GM23338 (cell line): Measurements from ENCODE around the gene ESYT1. TPM values are rescaled to one million over a fixed set of nuclear protein-coding genes. Genes with fewer than 3 reads are reported as not detected.

Source experiments
- CREB1 ChIP-seq: fragments of 250-450 bp; sonication (Bioruptor Pico); IDR thresholded peaks from 2 replicates; pipeline ENCODE4 v1.5.0; 2020; ENCODE audit warnings: low read depth, mild to moderate bottlenecking, moderate library complexity
- EZH2 ChIP-seq: fragments of 200-600 bp; sonication (generic); IDR thresholded peaks from one replicate; pipeline ENCODE4 v1.8.0; 2017; ENCODE audit warnings: antibody characterized with exemption, mild to moderate bottlenecking, low read depth; ENCODE audit not compliant: unreplicated experiment
- EZH2phosphoT487 ChIP-seq: fragments of 200-600 bp; sonication (generic); IDR thresholded peaks from one replicate; pipeline ENCODE4 v1.8.1; 2018; ENCODE audit warnings: antibody characterized with exemption; ENCODE audit not compliant: unreplicated experiment
- JUNB ChIP-seq: IDR thresholded peaks from one replicate; pipeline ENCODE4 v1.6.1; 2016; ENCODE audit warnings: antibody characterized with exemption; ENCODE audit not compliant: unreplicated experiment
- STAT1 ChIP-seq: IDR thresholded peaks from one replicate; pipeline ENCODE4 v1.6.1; 2016; ENCODE audit warnings: antibody characterized with exemption; ENCODE audit not compliant: unreplicated experiment
- ZNF331 ChIP-seq: fragments of 250-450 bp; sonication (Bioruptor Pico); IDR thresholded peaks from 2 replicates; pipeline ENCODE4 v1.5.0; 2020; ENCODE audit warnings: low read depth, mild to moderate bottlenecking, moderate library complexity
- polyA plus RNA-seq: library from polyadenylated mRNA; unstranded; fragments of >200 nt; fragmentation: Nextera tagmentation; extraction: Ambion mirVana; gene quantifications from 2 replicates; pipeline ENCODE4 v1.2.1, GENCODE V29; 2016
- total RNA-seq: library from RNA; depleted of rRNA; stranded (reverse); fragments of >200 nt; shearing (Covaris generic); gene quantifications from 2 replicates; pipeline ENCODE4 v1.2.3, GENCODE V29; 2014
- TF ChIP-seq, protein P1 (sequence below): fragments of 250-450 bp; sonication (Bioruptor Pico); IDR thresholded peaks from 2 replicates; pipeline ENCODE4 v1.5.0; 2020; ENCODE audit warnings: mild to moderate bottlenecking, moderate library complexity
- TF ChIP-seq, protein P2 (sequence below), 2 experiments: fragments of 200-600 bp in 1 of 2; sonication (generic) in 1 of 2; conservative IDR thresholded peaks; 2 replicates each; pipeline versions ENCODE4 v1.5.1 to v1.6.1; 2016 to 2017; ENCODE audit warnings: antibody characterized with exemption in 2 of 2, low read depth in 2 of 2, mild to moderate bottlenecking in 2 of 2, moderate library complexity in 1 of 2

The ESYT1 gene
- total and polyA plus RNA-seq, 2 experiments from 2014 or later: 23.3 to 142 TPM

GRCh38 chr12:56154246-56154771 is 26.2 kb downstream of the ESYT1 start (continued):
- TF ChIP-seq, protein P1, sequence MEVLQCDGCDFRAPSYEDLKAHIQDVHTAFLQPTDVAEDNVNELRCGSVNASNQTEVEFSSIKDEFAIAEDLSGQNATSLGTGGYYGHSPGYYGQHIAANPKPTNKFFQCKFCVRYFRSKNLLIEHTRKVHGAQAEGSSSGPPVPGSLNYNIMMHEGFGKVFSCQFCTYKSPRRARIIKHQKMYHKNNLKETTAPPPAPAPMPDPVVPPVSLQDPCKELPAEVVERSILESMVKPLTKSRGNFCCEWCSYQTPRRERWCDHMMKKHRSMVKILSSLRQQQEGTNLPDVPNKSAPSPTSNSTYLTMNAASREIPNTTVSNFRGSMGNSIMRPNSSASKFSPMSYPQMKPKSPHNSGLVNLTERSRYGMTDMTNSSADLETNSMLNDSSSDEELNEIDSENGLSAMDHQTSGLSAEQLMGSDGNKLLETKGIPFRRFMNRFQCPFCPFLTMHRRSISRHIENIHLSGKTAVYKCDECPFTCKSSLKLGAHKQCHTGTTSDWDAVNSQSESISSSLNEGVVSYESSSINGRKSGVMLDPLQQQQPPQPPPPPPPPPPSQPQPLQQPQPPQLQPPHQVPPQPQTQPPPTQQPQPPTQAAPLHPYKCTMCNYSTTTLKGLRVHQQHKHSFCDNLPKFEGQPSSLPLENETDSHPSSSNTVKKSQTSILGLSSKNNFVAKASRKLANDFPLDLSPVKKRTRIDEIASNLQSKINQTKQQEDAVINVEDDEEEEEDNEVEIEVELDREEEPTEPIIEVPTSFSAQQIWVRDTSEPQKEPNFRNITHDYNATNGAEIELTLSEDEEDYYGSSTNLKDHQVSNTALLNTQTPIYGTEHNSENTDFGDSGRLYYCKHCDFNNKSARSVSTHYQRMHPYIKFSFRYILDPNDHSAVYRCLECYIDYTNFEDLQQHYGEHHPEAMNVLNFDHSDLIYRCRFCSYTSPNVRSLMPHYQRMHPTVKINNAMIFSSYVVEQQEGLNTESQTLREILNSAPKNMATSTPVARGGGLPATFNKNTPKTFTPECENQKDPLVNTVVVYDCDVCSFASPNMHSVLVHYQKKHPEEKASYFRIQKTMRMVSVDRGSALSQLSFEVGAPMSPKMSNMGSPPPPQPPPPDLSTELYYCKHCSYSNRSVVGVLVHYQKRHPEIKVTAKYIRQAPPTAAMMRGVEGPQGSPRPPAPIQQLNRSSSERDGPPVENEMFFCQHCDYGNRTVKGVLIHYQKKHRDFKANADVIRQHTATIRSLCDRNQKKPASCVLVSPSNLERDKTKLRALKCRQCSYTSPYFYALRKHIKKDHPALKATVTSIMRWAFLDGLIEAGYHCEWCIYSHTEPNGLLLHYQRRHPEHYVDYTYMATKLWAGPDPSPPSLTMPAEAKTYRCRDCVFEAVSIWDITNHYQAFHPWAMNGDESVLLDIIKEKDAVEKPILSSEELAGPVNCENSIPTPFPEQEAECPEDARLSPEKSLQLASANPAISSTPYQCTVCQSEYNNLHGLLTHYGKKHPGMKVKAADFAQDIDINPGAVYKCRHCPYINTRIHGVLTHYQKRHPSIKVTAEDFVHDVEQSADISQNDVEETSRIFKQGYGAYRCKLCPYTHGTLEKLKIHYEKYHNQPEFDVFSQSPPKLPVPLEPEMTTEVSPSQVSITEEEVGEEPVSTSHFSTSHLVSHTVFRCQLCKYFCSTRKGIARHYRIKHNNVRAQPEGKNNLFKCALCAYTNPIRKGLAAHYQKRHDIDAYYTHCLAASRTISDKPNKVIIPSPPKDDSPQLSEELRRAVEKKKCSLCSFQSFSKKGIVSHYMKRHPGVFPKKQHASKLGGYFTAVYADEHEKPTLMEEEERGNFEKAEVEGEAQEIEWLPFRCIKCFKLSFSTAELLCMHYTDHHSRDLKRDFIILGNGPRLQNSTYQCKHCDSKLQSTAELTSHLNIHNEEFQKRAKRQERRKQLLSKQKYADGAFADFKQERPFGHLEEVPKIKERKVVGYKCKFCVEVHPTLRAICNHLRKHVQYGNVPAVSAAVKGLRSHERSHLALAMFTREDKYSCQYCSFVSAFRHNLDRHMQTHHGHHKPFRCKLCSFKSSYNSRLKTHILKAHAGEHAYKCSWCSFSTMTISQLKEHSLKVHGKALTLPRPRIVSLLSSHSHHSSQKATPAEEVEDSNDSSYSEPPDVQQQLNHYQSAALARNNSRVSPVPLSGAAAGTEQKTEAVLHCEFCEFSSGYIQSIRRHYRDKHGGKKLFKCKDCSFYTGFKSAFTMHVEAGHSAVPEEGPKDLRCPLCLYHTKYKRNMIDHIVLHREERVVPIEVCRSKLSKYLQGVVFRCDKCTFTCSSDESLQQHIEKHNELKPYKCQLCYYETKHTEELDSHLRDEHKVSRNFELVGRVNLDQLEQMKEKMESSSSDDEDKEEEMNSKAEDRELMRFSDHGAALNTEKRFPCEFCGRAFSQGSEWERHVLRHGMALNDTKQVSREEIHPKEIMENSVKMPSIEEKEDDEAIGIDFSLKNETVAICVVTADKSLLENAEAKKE (CRISPR knock-in tag): no peak
- no peak for TF ChIP-seq CREB1 (CRISPR knock-in tag)
- TF ChIP-seq EZH2phosphoT487: no peak
- no peak for TF ChIP-seq JUNB
- no peak for TF ChIP-seq STAT1
- TF ChIP-seq, protein P2, sequence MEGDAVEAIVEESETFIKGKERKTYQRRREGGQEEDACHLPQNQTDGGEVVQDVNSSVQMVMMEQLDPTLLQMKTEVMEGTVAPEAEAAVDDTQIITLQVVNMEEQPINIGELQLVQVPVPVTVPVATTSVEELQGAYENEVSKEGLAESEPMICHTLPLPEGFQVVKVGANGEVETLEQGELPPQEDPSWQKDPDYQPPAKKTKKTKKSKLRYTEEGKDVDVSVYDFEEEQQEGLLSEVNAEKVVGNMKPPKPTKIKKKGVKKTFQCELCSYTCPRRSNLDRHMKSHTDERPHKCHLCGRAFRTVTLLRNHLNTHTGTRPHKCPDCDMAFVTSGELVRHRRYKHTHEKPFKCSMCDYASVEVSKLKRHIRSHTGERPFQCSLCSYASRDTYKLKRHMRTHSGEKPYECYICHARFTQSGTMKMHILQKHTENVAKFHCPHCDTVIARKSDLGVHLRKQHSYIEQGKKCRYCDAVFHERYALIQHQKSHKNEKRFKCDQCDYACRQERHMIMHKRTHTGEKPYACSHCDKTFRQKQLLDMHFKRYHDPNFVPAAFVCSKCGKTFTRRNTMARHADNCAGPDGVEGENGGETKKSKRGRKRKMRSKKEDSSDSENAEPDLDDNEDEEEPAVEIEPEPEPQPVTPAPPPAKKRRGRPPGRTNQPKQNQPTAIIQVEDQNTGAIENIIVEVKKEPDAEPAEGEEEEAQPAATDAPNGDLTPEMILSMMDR (conservative IDR thresholded peaks at IDR 0.05; ENCODE audit: low read depth in 2 of 2): no peak
- TF ChIP-seq ZNF331 (CRISPR knock-in tag): no peak
- no peak for TF ChIP-seq EZH2
